GM21786 (cell line): ENCODE measurements around the gene PRKACA.

Source experiments
- ATAC-seq: cut with Tn5 transposase; IDR thresholded peaks from one replicate; pipeline ENCODE4 v1.9.1; 2021; ENCODE audit not compliant: unreplicated experiment

Gene PRKACA

DNA sequence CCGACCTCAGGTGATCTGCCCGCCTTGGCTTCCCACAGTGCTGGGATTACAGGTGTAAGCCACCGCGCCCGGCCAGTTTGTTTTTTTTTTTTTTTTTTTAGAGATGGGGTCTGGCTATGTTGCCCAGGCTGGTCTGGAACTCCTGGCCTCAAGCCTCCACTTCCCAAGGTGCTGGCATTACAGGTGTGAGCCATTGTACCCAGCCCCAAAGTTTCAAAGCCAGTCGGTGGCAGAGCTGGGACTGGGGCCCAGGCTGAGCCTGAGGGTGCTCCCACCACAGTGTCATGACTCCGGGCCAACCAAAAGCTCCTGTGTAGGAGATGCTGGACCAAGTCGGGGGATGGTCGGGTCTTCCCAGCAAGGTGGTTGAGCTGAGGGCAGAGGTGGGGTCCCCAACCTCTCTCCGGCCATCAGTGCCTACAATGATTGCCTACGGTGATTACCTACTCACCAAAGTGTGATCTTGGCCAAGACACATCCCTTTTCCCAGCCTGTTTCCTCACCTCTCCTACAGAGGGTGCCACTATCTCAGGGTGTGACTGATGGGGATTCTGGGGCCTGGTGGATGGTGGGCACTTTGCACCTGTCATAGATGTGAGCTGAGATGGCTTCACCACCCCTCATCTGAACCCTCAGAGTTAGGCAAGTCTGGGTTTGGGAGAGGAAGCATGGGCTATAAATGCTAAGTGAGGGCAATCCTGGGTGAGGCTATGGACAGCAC is 21.1 kb downstream of the PRKACA start:
- ATAC-seq, result no peak

DNA sequence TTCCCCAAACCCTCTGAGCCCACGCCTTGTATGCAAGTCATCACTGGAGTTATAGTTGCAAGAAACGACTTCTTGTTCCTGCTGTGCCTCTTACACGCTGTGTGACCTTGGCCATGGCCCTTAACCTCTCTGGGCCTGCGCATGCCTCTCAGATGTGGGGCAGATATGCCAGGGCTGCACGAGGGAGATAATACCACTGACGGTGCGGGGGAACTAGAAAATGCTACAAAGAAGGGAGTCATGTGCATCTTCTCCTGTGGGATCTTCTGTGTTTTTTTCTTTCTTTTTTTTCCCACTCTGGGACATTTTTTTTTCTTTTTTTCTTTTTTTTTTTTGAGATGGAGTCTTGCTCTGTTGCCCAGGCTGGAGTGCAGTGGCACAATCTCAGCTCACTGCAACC is 22.7 kb downstream of the PRKACA start:
- no peak for ATAC-seq

DNA sequence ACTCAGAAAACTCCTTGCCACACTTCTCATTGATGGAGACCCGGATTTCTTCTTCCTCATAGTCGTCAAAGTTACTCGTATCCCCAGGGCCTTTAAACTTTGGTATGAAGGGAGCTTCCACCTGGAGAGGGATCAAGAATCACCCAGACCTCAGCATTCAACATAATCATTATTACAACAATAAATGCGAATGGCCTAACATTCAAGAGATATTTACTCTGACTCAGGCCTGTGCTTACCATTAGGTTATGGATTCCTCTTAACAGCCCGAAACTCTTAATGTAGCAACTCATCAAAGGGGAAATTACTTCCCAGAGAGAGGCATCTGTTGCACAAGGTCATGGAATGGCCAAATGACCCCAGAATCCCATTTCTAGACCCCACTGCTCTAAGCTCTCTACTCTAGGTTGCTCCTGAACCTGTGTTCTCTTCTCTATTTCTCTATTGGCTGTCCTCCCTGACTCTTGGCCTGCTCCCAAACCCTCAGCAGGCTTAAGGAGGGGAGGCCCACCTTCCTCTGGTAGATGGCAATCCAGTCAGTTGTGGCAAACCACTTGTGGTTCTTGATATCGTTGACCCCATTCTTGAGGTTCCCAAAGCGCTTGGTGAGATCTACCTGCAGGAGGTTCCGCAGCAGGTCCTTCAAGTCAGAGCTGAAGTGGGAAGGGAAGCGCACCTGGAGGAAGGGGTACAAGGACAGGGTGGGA is 24.3 kb downstream of the PRKACA start:
- ATAC-seq, result no peak

DNA sequence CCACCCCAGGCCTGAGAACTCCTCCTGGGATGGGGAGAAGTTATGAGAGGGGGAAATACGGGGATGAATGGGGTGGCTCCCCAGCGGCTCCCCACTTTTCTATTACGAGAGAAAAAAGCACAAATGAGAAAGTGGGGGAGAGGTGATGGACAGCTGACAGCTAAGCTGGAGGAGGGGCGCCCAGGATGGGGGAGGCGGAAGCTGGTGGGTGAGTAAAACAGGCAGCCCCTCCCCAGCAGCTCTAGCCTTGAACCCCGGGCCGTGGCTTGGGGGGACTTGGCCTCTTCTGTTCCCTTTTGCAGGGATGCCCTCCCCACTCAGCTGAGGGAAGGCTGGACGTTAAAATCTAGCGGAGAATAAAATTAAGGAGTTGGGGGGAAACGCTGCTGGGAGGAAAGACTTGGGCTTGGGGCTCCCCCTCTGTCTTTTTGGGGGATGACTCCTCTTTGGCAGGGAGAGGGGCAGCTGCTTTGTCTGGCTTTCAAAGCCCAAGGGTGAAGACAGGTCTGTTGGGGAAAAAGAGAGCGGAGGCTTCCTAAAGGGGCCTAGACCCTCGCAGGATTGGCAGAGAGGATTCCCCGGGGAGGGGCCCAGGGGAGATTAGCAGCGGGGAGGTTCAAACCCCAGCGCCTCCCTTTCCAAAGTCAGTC is 25.6 kb downstream of the PRKACA start:
- peak; percentile 20 for ATAC-seq

DNA sequence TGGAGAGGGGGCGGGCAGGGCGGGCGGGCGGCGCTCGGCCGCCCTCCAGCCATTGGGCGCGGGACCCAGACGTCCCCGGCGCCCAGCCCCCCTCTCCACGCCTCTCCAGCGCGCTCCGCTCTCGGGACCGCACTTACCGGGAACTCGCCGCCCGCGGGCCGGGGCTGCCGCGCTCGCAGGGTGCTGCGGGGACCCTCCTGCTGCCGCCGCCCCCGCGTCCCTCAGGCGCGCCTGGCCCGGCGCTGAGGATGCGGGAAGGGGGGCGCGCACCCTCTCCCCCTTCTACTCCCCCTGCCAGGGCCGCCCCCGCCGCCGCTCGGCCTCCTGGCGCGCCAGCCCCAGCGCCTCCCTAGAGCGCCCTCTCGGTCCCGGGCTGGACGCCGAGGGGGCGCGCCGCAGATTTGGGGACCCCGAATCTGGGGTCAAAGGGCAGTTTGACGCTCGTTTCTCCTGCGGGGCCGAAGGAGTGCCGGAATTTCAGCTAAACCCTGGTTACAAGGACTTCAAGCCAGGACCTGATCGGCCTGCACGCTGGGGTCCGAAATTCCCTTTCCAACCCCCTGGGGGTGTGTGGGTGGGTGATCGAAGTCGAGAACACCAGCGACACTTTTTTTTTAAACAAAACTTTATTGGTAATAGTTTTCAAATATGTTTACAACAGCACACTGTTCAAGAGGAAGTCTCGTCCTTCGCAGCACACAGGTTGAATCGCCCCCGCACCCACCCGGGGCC is 26.3 kb downstream of the PRKACA start:
- peak; percentile 61 for ATAC-seq

DNA sequence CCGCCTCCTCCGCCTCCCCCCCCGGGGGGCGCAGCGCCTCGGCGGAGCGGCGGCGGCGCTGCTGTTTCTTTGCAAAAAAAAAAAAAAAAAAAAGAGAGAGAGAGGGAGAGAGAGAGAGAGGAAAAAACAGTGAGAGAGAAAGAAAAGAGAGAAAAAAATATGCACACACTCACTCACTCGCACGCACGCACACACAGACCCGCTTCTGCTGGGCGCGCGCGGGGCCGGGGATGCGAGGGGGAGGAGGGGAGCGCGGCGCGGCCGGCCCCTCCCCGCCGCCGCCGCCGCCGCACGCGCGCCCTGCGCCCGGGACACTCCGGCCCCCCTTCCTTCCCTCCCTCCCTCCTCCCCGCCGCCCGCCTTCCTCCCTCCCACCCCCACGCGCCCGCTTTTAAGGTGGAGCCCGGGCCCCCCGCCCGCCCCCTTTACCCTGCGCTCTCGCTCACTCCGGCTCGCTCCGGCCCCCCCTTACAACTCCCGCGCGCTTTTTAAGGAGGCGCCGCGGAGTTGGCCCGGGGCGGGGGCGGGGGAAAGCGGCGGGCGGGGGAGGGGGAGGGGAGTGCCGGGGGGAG is 27.0 kb downstream of the PRKACA start, which contains the start of gene SAMD1:
Gene SAMD1 (minus strand): TSS at position 243 of the 572 bp plus-strand sequence.
- ATAC-seq, result peak; percentile 19

DNA sequence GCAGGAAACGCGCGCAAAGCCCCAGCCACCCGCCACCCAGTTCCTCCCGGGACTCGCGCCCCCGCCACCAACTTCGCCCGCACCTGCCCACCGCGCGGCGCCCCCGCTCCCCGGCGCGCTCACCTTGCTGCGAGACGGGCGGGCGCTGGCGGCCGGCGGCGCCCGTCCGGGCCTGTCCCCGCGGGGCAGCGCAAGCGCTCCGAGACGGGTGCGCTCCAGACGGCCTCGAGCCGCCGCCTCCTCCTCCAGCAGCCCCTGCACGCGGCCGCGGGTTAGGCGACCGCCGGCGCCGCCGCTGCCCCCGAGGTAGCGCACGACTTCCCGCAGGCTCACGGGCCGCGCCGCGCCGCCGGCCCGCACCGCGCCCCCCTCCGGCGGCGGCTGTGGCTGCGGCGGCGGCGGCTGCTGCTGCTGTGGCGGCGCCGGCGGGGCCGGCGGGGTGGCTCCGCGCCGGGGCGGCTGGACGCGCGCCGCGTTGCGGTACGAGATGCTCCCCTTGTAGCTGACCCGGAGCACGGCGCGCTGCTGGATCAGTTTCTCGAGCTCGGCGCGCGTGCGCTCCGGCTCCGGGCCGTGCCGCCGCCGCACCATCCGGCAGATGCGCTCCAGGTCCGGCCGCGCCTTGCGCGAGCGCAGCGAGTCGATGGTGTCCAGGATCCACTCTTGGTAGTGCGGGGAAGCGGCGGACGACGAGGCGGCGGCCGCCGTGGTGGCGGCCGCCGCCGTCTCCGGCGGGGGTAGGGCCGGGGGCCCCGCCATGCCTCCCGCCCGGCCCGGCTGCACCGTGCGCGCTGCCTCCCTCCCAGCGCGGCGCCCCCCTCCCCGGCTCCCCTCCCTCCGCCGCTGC is 27.7 kb downstream of the PRKACA start:
- no peak for ATAC-seq

DNA sequence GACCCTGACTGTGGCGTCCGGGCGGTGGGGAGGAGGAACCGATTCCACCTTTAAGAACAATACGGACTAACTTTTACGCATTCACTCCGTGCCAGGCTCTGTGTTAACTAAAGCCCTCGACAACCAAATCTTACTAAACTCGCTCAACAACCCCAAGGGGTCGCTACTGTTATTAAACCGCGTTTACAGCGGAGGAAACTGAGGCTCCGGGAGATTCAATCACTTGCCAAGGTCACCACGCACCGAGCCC is 28.2 kb downstream of the PRKACA start:
- no peak for ATAC-seq

DNA sequence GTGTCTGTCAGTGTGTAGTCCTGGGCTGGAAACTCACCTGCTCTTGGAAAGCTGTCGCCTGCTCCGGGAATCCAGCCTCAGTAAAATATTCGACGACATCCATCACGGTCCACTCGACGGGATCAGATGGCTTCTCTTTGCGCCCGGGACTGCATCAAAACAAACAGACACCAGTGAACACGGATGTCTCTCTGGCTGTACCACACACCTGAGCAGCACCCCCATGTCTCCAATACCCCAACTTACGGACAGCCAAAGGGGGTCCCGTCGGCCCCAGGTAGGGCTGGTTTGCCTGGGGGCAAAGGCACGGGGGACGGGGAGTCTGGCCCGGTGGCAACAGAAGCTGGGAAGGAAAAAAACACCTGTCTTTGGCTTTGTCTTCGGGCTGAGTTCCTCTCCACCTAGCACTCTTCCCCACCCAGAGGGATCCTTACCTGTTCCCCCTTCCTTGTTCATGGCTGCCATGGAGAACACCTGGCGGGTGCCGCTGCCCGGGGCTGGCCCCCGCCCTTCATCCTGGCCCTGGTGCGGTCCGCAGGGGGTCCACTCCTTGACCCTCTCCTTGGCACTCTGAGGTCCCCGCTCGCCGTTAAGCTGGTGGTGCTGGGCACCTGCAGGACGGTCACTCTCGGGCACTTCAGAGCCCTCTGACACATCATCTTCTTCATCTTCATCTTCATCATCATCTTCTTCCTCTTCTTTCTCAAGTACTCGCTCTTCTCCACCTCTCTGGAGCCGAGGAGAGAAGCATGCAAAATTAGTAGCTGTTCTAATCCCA is 28.7 kb downstream of the PRKACA start:
- no peak for ATAC-seq

DNA sequence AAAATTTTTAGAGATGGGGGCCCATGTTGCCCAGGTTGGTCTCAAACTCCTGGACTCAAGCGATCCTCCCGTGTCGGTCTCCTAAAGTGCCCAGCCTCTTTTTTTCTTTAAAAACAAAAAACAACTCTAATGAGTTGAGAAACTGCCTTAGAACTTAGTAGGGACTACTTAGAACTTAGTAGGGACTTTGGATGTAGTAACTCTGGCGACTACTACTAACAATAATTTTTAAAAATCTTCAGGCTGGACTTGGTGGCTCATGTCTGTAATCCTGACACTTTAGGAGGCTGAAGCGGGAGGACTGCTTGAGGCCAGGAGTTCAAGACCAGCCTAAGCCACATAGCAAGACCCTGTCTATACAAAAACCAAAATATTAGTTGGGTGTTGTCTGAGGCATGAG is 31.5 kb downstream of the PRKACA start:
- ATAC-seq, result no peak

DNA sequence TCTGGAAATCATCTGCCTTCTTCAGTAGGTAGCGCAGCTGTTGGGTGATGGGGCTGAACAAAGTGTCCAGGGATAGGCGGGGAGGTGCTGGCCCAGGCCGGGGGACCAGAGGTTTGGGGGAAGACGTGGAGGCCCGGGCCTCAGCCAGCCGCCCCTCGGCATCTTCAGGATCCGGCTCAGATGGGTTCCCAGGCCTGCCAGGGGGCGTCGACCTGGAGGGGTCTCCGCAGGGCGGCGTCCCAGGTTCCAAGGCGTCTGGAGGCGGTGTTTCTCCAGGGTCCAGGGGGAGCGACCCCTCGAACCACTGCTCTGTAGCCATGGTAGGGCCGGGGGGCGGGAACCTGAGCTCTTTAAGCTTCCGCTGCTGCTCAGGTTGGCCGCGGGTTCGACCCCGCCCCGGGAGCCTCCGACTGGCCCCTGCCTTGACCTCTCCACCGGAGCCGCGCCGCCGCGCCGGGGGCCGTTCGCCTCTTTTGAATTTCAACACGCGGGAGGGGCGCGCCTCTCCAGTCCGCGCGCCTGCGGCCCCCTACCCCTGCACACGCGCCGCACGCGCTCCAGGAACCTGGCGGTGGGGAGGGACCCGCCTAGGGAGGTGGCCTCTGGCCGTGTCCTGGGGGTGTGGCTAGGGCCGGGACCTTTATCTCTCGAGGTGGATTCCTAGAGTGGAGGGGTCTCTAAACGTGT is 32.1 kb downstream of the PRKACA start, which contains the start of gene C19orf67:
Gene C19orf67 (minus strand): TSS at position 475 of the 687 bp plus-strand sequence. CDS start 156 bp downstream, at position 319.
- no peak for ATAC-seq

DNA sequence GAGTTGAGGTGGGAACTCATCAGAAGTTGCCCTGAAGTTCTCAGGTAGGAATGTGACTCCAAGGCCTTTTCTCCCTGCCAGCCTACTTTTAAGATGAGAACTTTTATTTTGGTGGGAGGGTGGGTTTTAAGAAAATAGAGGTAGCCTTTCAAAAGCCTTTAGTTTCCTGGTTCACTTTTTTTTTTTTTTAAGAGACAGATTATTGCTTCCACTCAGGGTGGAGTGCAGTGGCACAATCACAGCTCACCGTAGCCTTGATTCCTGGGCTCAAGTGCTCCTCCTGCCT is 34.9 kb downstream of the PRKACA start:
- ATAC-seq, result no peak

DNA sequence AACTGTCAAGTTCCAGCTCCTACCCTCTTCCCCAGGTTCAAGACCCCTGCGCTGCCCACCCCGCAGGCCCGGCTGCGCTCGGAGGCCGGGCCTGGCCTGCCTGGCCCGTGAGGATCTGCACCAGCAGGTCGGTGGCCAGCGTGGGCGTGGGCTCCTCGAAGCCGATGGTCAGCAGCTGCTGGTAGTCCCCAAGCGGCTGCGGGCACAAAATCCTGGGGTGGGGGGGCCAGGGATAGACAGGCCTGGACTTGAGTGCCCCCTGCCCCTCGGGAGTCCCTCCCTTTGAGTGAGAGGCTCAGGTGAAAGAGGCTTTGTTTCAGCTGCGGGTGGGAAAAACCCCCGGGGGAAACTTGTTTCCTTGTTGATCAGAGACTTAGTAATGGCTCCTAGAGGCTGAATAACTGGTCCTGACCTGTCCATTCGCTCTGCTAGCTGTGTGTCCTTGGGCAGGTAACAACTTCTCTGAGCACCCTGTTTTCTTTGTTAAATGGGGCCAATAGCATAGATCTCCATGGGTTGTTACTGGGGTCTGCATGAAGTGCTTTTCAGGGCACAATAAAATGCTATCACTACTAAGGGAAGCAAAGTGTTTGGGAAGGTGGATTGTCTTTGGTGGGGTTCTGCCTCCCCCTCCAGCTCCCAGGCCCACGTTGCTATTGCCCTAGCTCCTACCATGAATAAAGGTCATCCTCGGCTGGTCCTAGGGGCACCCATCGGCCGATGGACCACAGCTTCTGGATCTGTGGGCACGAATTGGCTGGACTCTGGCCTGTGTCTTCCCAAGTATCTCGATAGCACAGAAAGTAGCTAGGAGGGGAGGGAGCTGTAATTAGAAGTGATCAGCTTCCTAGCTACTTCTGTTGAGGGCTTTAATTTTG is 35.5 kb downstream of the PRKACA start:
- ATAC-seq, result peak; percentile 9

DNA sequence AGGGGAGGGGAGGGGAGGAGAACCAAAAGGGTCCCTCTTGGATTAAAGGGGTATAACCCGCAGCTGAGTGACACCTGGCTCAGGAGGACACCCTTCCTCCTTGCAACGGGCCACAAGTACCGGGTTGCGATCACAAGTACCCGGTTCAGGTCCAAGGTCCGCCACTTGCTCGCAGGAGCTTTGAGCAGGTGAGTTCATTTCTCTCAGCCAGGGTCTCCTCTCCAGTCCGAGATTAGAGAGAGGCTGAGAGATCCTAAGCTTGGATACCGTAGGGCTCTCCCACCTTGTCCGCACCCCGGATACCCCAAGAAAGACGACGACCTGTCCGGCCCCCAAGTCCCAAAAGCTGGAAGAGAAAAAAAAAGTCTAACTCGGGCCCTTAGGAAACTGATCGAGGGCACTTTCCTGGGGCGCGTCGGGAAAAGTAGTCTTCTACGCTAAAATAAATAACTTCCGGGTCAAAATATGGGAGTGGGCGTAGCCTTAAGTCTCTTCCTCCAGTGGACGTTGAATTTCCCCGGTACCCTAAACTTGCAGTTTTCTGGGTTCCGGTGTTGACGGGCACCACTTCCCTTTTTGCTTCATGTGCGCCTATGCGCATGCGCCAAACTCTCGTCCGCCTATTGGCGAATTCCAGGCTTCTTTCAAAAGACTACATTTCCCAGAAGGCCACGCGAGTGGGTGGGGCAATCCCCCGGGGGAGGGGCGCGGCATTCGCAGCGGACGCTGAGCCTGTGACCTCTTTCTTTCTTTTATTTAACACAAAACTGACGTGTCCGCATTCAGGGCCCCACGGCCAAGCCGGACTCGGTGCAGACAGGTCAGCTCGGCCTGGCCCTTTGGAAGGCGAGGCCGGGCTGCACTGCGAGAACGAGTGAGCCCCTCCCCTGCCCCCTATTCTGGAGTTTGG is 36.4 kb downstream of the PRKACA start:
- peak; percentile 88 for ATAC-seq

DNA sequence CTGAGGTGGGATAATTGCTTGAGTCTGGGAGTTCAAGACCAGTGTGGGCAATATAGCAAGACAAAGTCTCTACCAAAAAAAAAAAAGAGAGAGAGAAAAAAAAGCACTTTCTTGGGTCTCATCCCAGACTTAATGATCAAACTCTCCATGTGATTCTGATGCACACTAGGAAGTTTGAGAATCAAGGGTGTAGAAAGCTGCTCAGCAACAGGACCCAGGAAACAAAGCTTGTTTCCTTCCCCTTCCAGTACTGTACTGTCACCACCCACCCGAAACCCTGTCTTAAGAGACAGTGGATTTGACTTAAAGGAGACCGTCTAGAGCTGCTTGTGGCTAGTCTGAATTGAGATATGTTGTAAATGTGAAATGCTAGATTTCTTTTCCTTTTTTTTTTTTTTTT is 39.2 kb downstream of the PRKACA start:
- no peak for ATAC-seq

DNA sequence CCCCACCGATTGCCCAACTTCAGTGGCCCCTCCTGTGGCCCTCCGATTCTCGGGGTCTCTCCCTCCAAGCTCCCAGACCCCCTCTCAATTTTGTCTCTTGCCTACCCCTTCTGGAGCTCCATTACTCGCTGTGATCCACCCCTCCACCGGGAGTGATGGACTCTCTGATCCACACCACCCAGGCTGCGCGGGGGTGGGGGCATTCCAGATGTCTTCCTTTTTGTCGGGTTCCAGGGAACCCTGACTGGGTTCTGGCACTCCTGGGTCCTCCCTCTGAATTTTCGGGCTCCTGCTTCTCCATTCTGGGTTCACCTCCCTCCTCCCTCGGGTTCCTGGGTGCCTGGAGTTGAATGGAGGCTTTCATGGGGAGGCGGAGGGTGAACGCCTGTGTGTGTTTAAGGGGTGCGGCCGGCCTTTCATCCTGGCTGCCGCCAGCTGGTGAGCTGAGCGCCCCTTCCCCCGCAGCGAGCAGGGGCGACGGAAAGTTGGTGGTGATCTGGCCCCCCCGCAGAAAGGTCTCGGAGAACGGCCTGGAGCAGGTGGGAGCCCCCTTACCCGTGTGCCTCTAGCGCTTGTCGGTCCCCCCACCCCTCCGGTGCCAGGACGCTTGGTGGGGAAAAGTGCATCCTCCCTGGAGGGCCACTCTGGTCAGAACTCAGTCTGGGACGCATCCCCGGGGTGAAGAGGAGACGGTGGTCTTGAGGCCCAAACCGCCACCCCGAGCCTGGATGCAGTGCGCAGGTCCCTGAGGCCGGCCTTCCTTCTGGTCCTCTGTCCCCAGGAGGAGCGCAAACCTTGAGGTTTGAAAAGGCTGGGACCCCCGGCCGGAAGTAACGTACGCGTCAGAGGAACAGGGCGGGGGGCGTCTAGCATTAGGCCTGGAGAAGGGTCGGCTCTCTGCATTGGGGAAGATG is 43.4 kb downstream of the PRKACA start:
- ATAC-seq, result no peak
